H1 (cell line): ENCODE measurements around the gene ARHGEF28. TPM values are rescaled to one million over a fixed set of nuclear protein-coding genes. Genes with fewer than 3 reads are reported as not detected.

Experiments
- CTCF ChIA-PET: fragments of 300-600 bp; sonication (Branson Sonifier 250); formaldehyde crosslinking; loops from one replicate; lab custom pipeline; 2021; ENCODE audit not compliant: partially characterized antibody; lab: Charles Lee
- POLR2A ChIA-PET: fragments of 300-600 bp; sonication (Branson Sonifier 250); formaldehyde crosslinking; loops from one replicate; lab custom pipeline; 2021; ENCODE audit warnings: inconsistent platforms; ENCODE audit not compliant: partially characterized antibody; lab: Charles Lee
- DNase-seq, 2 experiments: peaks; one replicate each; pipeline versions ENCODE4 v3.0.0 to v3.0.0-alpha.2; 2010 to 2022; ENCODE audit warnings: low spot score in 2 of 2, low read depth in 1 of 2, mixed read lengths in 1 of 2
- FAIRE-seq: peaks from 2 replicates; lab custom pipeline; 2011; peaks lifted over from hg19 to GRCh38; lab: Jason Lieb, UNC
- H2AFZ ChIP-seq: 2 replicates; pipeline ENCODE4 v1.8.1; 2012; ENCODE audit warnings: low read length, inconsistent platforms
- H2AK5ac ChIP-seq: 2 replicates; pipeline ENCODE4 v1.6.1; 2013; ENCODE audit warnings: low read depth, low read length
- H2BK120ac ChIP-seq: replicated peaks from 2 replicates; pipeline ENCODE3; 2013; ENCODE audit warnings: low read depth, low read length, inconsistent platforms
- H2BK12ac ChIP-seq: 2 replicates; pipeline ENCODE4 v1.6.1; 2013; ENCODE audit warnings: low read depth, low read length
- H2BK15ac ChIP-seq: 2 replicates; pipeline ENCODE4 v1.6.1; 2013; ENCODE audit warnings: low read length
- H2BK20ac ChIP-seq: 2 replicates; pipeline ENCODE4 v1.6.1; 2013; ENCODE audit warnings: low read length
- H2BK5ac ChIP-seq: 2 replicates; pipeline ENCODE4 v1.6.1; 2013; ENCODE audit warnings: low read depth, low read length
- H3K14ac ChIP-seq: 2 replicates; pipeline ENCODE4 v1.6.1; 2013; ENCODE audit warnings: inconsistent platforms; ENCODE audit not compliant: insufficient read length
- H3K18ac ChIP-seq: 2 replicates; pipeline ENCODE4 v1.6.1; 2013; ENCODE audit warnings: low read length; ENCODE audit errors: extremely low read depth
- H3K23ac ChIP-seq: 2 replicates; pipeline ENCODE4 v1.6.1; 2013; ENCODE audit warnings: inconsistent platforms; ENCODE audit not compliant: insufficient read length
- H3K23me2 ChIP-seq: 2 replicates; pipeline ENCODE4 v1.6.1; 2013; ENCODE audit warnings: low read depth, low read length
- H3K27ac ChIP-seq: 2 replicates; pipeline ENCODE4 v1.6.1; 2011; ENCODE audit warnings: low read depth, low read length, inconsistent platforms
- H3K27me3 ChIP-seq, 4 experiments: replicated peaks in 1 of 4; 1 replicate in 1 of 4; 2 replicates in 3 of 4; pipeline versions ENCODE4 v1.6.1 to v1.8.1; 2011 to 2013; ENCODE audit warnings: low read length in 3 of 4, mild to moderate bottlenecking in 3 of 4, inconsistent platforms in 2 of 4, mixed read lengths in 2 of 4, moderate library complexity in 1 of 4; ENCODE audit not compliant: control insufficient read depth in 3 of 4, insufficient read depth in 3 of 4; ENCODE audit errors: extremely low read depth in 1 of 4
- H3K36me3 ChIP-seq, 4 experiments: 2 replicates each; pipeline versions ENCODE4 v1.6.1 to v1.8.1; 2011 to 2013; ENCODE audit warnings: mild to moderate bottlenecking in 4 of 4, low read length in 3 of 4, moderate library complexity in 2 of 4, control low read depth in 1 of 4, inconsistent platforms in 1 of 4; ENCODE audit not compliant: insufficient read depth in 4 of 4, control insufficient read depth in 2 of 4
- H3K4ac ChIP-seq: replicated peaks from 2 replicates; pipeline ENCODE3; 2013; ENCODE audit warnings: low read length, low read depth, mixed read lengths, inconsistent platforms; ENCODE audit not compliant: insufficient read length
- H3K4me1 ChIP-seq, 4 experiments: replicated peaks in 1 of 4; 1 replicate in 1 of 4; 2 replicates in 3 of 4; pipeline versions ENCODE4 v1.6.1 to v1.8.1; 2011 to 2013; ENCODE audit warnings: low read length in 3 of 4, inconsistent platforms in 2 of 4, mixed read lengths in 1 of 4; ENCODE audit not compliant: insufficient read depth in 4 of 4, control insufficient read depth in 3 of 4
- H3K4me2 ChIP-seq, 2 experiments: 2 replicates each; pipeline versions ENCODE4 v1.6.1 to v1.8.1; 2011 to 2013; ENCODE audit warnings: low read depth in 2 of 2, low read length in 2 of 2, control low read depth in 1 of 2, inconsistent platforms in 1 of 2, mild to moderate bottlenecking in 1 of 2; ENCODE audit not compliant: insufficient read depth in 1 of 2
- H3K4me3 ChIP-seq, 4 experiments: fragments of 200-600, 300-600 bp in 1 of 4; sonication (generic), shearing (Covaris generic), sonication (Bioruptor Twin) in 1 of 4; 2 replicates each; pipeline versions ENCODE4 v1.5.1 to v1.8.1; 2011 to 2016; ENCODE audit warnings: low read length in 4 of 4, low read depth in 3 of 4, control low read depth in 2 of 4, inconsistent platforms in 2 of 4, mild to moderate bottlenecking in 2 of 4, mixed read lengths in 1 of 4, moderate library complexity in 1 of 4; ENCODE audit not compliant: insufficient read depth in 2 of 4; ENCODE audit errors: extremely low read depth in 1 of 4
- H3K56ac ChIP-seq: replicated peaks from 2 replicates; pipeline ENCODE3; 2013; ENCODE audit warnings: low read depth, mild to moderate bottlenecking, mixed read lengths, low read length, inconsistent platforms; ENCODE audit not compliant: insufficient read length
- H3K79me1 ChIP-seq: 2 replicates; pipeline ENCODE4 v1.6.1; 2013; ENCODE audit warnings: low read depth, low read length, control low read depth
- H3K79me2 ChIP-seq, 2 experiments: 2 replicates each; pipeline versions ENCODE4 v1.6.1 to v1.8.1; 2012 to 2013; ENCODE audit warnings: low read length in 2 of 2, mild to moderate bottlenecking in 2 of 2, inconsistent platforms in 1 of 2; ENCODE audit not compliant: insufficient read depth in 2 of 2, control insufficient read depth in 1 of 2
- H3K9ac ChIP-seq, 4 experiments: replicated peaks in 1 of 4; 1 replicate in 1 of 4; 2 replicates in 3 of 4; pipeline versions ENCODE4 v1.6.1 to v1.8.1; 2011 to 2013; ENCODE audit warnings: low read depth in 3 of 4, low read length in 3 of 4, control low read depth in 2 of 4, mild to moderate bottlenecking in 2 of 4, moderate library complexity in 2 of 4, inconsistent platforms in 1 of 4; ENCODE audit errors: extremely low read depth in 1 of 4
- H3K9me3 ChIP-seq, 2 experiments: 2 replicates each; pipeline versions ENCODE4 v1.6.1 to v1.8.1; 2012 to 2013; ENCODE audit warnings: mild to moderate bottlenecking in 2 of 2, moderate library complexity in 2 of 2, control low read depth in 1 of 2, inconsistent platforms in 1 of 2, low read depth in 1 of 2, low read length in 1 of 2, mixed read lengths in 1 of 2; ENCODE audit not compliant: insufficient read depth in 2 of 2
- H4K20me1 ChIP-seq, 2 experiments: replicated peaks in 1 of 2; 2 replicates each; pipeline versions ENCODE3 to v1.8.1; 2011 to 2013; ENCODE audit warnings: inconsistent platforms in 2 of 2, low read length in 2 of 2, mild to moderate bottlenecking in 1 of 2; ENCODE audit not compliant: insufficient read depth in 2 of 2, control insufficient read depth in 1 of 2
- H4K5ac ChIP-seq: 2 replicates; pipeline ENCODE4 v1.6.1; 2013; ENCODE audit warnings: low read length, low read depth, mixed read lengths, inconsistent platforms; ENCODE audit not compliant: insufficient read length
- H4K8ac ChIP-seq: 2 replicates; pipeline ENCODE4 v1.8.0; 2013; ENCODE audit warnings: mild to moderate bottlenecking, moderate library complexity, low read length, inconsistent platforms; ENCODE audit not compliant: insufficient read depth; ENCODE audit errors: extremely low read depth
- H4K91ac ChIP-seq: replicated peaks from 2 replicates; pipeline ENCODE3; 2013; ENCODE audit warnings: low read length, mixed read lengths, inconsistent platforms; ENCODE audit not compliant: insufficient read length
- EZH2 ChIP-seq: fragments of 200-600 bp; sonication (generic); IDR thresholded peaks from 2 replicates; pipeline ENCODE4 v1.7.1; 2012; ENCODE audit warnings: low read depth, mild to moderate bottlenecking, moderate library complexity, low read length, inconsistent platforms; ENCODE audit not compliant: severe bottlenecking
- WGBS, 2 experiments: shearing (Covaris generic) in 1 of 2; methylation state at CpG; one replicate each; pipeline versions ENCODE4 v1.1.6 to v1.1.7; 2013 to 2015; ENCODE audit warnings: low lambda C conversion rate in 2 of 2, mixed read lengths in 2 of 2, inconsistent platforms in 1 of 2, low coverage in 1 of 2, missing lambda C conversion rate in 1 of 2; ENCODE audit not compliant: insufficient replicate concordance in 2 of 2, insufficient coverage in 1 of 2, insufficient read length in 1 of 2; ENCODE audit errors: extremely low coverage in 1 of 2, missing lambda C conversion rate in 1 of 2; 5-methylcytosine and 5-hydroxymethylcytosine counted together
- polyA plus RNA-seq, 7 experiments: library from polyadenylated mRNA; depleted of rRNA in 3 of 7; stranded (reverse) in 5 of 7; unstranded in 2 of 7; fragments of >200 nt in 5 of 7; fragments of 200-250 nt in 2 of 7; gene quantifications; 1 replicate in 5 of 7; 2 replicates in 1 of 7; 4 replicates in 1 of 7; pipeline versions ENCODE4 v1.2.1 to v1.2.3, GENCODE V29; 2011 to 2013; ENCODE audit warnings: missing spikeins in 2 of 7, mixed read lengths in 2 of 7
- total RNA-seq: library from RNA; stranded (reverse); fragmentation: NEBNext Ultra II Directional; extraction: Animal tissue kit (Norgen Biotek cat#: 25700); gene quantifications from 2 replicates; pipeline ENCODE4 v1.2.1, GENCODE V29; 2021

Gene ARHGEF28
- total and polyA plus RNA-seq, 2 of the 8 experiments (the other 6 are each of a cell fraction or from before 2014, with no cell fraction given) = 0.33 to 1.0 TPM

GRCh38 chr5:73718762-73719161 is 92.8 kb downstream of the ARHGEF28 start:
- H3K36me3 ChIP-seq = no peaks in the 10 kb centered on the region
- H2BK20ac ChIP-seq = no peak overlapping the region
- no peak overlapping the region for H2AFZ ChIP-seq
- no peak overlapping the region for H3K4me2 ChIP-seq
- no peaks in the 10 kb centered on the region for H3K9me3 ChIP-seq
- H2BK120ac ChIP-seq = no peak overlapping the region
- H3K23ac ChIP-seq = no peak overlapping the region
- no peak overlapping the region for H3K56ac ChIP-seq
- H2BK12ac ChIP-seq = no peak overlapping the region
- H2BK15ac ChIP-seq = no peak overlapping the region
- no peak overlapping the region for H3K9ac ChIP-seq
- no peak overlapping the region for H4K8ac ChIP-seq
- 91% methylated on average over 3 of the region's 3 CpGs; no CpG with 5 or more reads in 1 of the 2 experiments for WGBS, 2 experiments
- H3K23me2 ChIP-seq = no peaks in the 10 kb centered on the region; the same call in 1 of the 2 replicates
- H3K27me3 ChIP-seq = no peaks in the 10 kb centered on the region
- no peak overlapping the region for H2BK5ac ChIP-seq
- H4K5ac ChIP-seq = no peak overlapping the region
- H3K79me2 ChIP-seq = no peaks in the 10 kb centered on the region
- no peak overlapping the region for H2AK5ac ChIP-seq
- no peak overlapping the region for H4K91ac ChIP-seq
- no peak overlapping the region for H3K4me3 ChIP-seq
- TF ChIP-seq EZH2 = no peak
- H3K4me1 ChIP-seq = no peaks in the 10 kb centered on the region
- H3K14ac ChIP-seq = no peak overlapping the region
- FAIRE-seq (no peak), DNase-seq (no peak)
- no peaks in the 10 kb centered on the region for H3K79me1 ChIP-seq
- POLR2A ChIA-PET = no interaction called here
- no peaks in the 10 kb centered on the region for H4K20me1 ChIP-seq
- no peak overlapping the region for H3K18ac ChIP-seq
- no peak overlapping the region for H3K4ac ChIP-seq
- H3K27ac ChIP-seq = no peak overlapping the region
- CTCF ChIA-PET = interaction anchor here (2.4 kb wide), 1 partner anchor 13 kb away, joined by 7 read pairs; no protein-coding TSS in a partner anchor
